DOHH2 (cell line): ENCODE results near the gene PACS2.

Experiments used
- H3F3A ChIP-seq: fragments of 200-600 bp; sonication (generic), shearing (Covaris generic); 2 replicates; pipeline ENCODE4 v1.6.0; 2016; ENCODE audit warnings: antibody characterized with exemption, mild to moderate bottlenecking; ENCODE audit not compliant: control insufficient read depth, insufficient read depth
- H3K27ac ChIP-seq: fragments of 200-600 bp; sonication (generic); 2 replicates; pipeline ENCODE4 v1.5.1; 2014; ENCODE audit warnings: low read depth, mild to moderate bottlenecking, low read length, moderate library complexity
- H3K27me3 ChIP-seq: fragments of 200-600 bp; sonication (generic); 2 replicates; pipeline ENCODE4 v1.6.1; 2014; ENCODE audit warnings: mild to moderate bottlenecking, low read length, mixed read lengths; ENCODE audit not compliant: control insufficient read depth
- H3K36me3 ChIP-seq: fragments of 200-600 bp; sonication (generic); 2 replicates; pipeline ENCODE4 v1.6.1; 2014; ENCODE audit warnings: mild to moderate bottlenecking, low read length, moderate library complexity, mixed read lengths; ENCODE audit not compliant: control insufficient read depth
- H3K4me1 ChIP-seq: fragments of 200-600 bp; sonication (generic); 2 replicates; pipeline ENCODE4 v1.6.1; 2014; ENCODE audit warnings: mild to moderate bottlenecking, low read length, mixed read lengths; ENCODE audit not compliant: control insufficient read depth
- H3K4me2 ChIP-seq: fragments of 200-600 bp; sonication (generic); 2 replicates; pipeline ENCODE4 v1.6.0; 2014; ENCODE audit warnings: mild to moderate bottlenecking, low read length, moderate library complexity
- H3K4me3 ChIP-seq: fragments of 200-600 bp; sonication (generic); 2 replicates; pipeline ENCODE4 v1.5.1; 2014; ENCODE audit warnings: mild to moderate bottlenecking, low read length, mixed read lengths
- H3K79me2 ChIP-seq: fragments of 200-600 bp; sonication (generic); 2 replicates; pipeline ENCODE4 v1.6.1; 2014; ENCODE audit warnings: mild to moderate bottlenecking, low read length, mixed read lengths; ENCODE audit not compliant: control insufficient read depth
- H3K9me2 ChIP-seq: fragments of 200-600 bp; sonication (generic); replicated peaks from 2 replicates; pipeline ENCODE4 v1.6.1; 2014; ENCODE audit warnings: mild to moderate bottlenecking, low read length, mixed read lengths; ENCODE audit not compliant: control insufficient read depth
- H3K9me3 ChIP-seq: fragments of 200-600 bp; sonication (generic); 2 replicates; pipeline ENCODE4 v1.6.1; 2014; ENCODE audit warnings: antibody characterized with exemption, low read length, mixed read lengths; ENCODE audit not compliant: control insufficient read depth, insufficient read depth
- H4K20me1 ChIP-seq: fragments of 200-600 bp; sonication (generic); 2 replicates; pipeline ENCODE4 v1.6.0; 2014; ENCODE audit warnings: low read depth, mild to moderate bottlenecking, antibody characterized with exemption, low read length, moderate library complexity; ENCODE audit not compliant: control insufficient read depth, insufficient read depth
- EZH2phosphoT487 ChIP-seq: fragments of 200-600 bp; sonication (generic); IDR thresholded peaks from 2 replicates; pipeline ENCODE4 v1.6.1; 2017; ENCODE audit warnings: borderline replicate concordance, mild to moderate bottlenecking, antibody characterized with exemption, low read length, moderate library complexity, mixed read lengths
- TF ChIP-seq, protein P1 (sequence below): fragments of 200-600 bp; sonication (generic); IDR thresholded peaks from one replicate; pipeline ENCODE4 v1.5.1; 2014; ENCODE audit warnings: antibody characterized with exemption, mild to moderate bottlenecking, low read depth, low read length; ENCODE audit not compliant: poor library complexity, severe bottlenecking

PACS2 gene

DNA sequence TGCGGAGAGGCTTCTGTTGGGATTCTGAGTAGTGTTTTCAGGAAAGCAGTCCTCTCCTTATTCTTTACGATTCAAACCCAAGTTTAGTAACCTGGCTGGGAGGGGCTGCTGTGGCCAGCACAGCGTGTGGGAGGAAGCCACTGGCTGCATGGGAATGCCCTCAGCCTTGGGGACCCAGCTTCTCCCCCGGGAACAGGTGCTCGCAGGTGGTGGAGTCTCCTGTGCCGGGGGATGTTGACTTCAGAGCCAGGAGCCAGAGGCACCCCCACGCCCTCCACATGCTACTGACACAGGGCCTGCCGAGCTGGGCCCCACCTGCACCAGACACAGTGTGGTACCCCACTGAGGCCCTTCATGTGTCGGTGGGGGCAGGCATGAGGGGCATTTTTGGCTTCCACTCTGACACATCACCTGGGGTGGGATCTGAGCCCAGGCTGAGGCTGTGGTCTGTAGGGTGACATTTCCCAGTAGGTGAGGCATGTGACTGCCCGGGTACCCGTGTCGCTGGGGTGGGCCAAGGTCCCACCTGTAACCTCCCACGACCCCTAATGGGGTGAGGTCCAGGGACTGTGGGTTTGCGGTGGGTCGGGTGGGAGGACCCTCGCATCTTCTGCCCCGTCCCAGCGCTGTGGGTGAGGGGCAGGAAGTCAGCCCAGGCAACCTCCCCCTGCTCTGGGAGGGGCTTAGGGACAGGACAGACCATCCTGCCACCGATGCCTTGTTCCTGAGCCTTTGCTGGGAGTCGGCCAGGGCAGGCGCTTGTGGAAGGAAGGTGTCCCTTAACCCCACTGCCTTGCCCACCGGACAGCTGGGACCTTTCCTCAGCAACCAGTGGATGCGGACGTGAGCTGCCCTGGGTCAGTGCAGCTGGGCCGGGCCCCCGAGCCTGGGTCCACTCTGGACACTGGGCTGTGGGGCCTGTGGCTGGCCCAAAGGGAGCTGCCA lies 131.6 kb downstream of the PACS2 start:
- no peaks in the 10 kb centered on the region for H3K9me2 ChIP-seq
- TF ChIP-seq, protein P1, sequence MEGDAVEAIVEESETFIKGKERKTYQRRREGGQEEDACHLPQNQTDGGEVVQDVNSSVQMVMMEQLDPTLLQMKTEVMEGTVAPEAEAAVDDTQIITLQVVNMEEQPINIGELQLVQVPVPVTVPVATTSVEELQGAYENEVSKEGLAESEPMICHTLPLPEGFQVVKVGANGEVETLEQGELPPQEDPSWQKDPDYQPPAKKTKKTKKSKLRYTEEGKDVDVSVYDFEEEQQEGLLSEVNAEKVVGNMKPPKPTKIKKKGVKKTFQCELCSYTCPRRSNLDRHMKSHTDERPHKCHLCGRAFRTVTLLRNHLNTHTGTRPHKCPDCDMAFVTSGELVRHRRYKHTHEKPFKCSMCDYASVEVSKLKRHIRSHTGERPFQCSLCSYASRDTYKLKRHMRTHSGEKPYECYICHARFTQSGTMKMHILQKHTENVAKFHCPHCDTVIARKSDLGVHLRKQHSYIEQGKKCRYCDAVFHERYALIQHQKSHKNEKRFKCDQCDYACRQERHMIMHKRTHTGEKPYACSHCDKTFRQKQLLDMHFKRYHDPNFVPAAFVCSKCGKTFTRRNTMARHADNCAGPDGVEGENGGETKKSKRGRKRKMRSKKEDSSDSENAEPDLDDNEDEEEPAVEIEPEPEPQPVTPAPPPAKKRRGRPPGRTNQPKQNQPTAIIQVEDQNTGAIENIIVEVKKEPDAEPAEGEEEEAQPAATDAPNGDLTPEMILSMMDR, result no peak
- no peak for TF ChIP-seq EZH2phosphoT487

DNA sequence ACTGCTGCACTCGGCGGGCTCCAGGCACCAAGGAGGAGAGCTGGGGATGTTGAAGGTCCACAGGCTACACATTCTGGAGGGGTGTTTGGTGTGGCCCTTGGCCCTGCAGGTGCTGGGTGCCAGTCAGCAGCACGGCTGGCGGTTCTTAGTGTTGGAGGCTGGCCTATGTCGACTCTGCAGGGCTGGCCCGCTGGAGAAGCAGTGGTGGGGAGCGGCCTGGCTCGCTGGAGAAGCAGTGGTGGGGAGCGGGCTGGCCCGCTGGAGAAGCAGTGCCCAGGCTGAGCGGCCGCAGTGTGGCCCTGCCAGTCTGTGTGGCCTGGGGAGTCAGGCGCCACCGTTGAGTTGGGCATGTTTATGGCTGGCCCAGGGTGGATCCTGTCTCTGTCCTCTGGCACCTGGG lies 132.4 kb downstream of the PACS2 start:
- 0 out of 2 replicates have a peak, but pooled peaks cover 3% of the 10 kb centered on the region for H4K20me1 ChIP-seq
- H3K4me1 ChIP-seq, result no peaks in the 10 kb centered on the region
- peaks cover 16% of the 10 kb centered on the region for H3K79me2 ChIP-seq
- H3K27me3 ChIP-seq, result no peaks in the 10 kb centered on the region
- H3F3A ChIP-seq, result no peaks in the 10 kb centered on the region
- H3K36me3 ChIP-seq, result peaks cover 45% of the 10 kb centered on the region
- TF ChIP-seq, protein P1, result no peak
- no peak for TF ChIP-seq EZH2phosphoT487
- H3K9me2 ChIP-seq, result no peaks in the 10 kb centered on the region
- H3K9me3 ChIP-seq, result no peaks in the 10 kb centered on the region
- H3K4me2 ChIP-seq, result no peak overlapping the region
- H3K27ac ChIP-seq, result no peak overlapping the region
- H3K4me3 ChIP-seq, result no peak overlapping the region

More for the DNA sequence above, 131.6 kb downstream of the PACS2 start:
- H3K27ac ChIP-seq, result no peak overlapping the region
- no peaks in the 10 kb centered on the region for H3K4me1 ChIP-seq
- peaks cover 41% of the 10 kb centered on the region for H3K36me3 ChIP-seq
- H4K20me1 ChIP-seq, result 0 out of 2 replicates have a peak, but pooled peaks cover 3% of the 10 kb centered on the region
- H3K27me3 ChIP-seq, result no peaks in the 10 kb centered on the region
- no peaks in the 10 kb centered on the region for H3F3A ChIP-seq
- no peaks in the 10 kb centered on the region for H3K9me3 ChIP-seq
- no peak overlapping the region for H3K4me3 ChIP-seq
- H3K4me2 ChIP-seq, result no peak overlapping the region
- H3K79me2 ChIP-seq, result peaks cover 16% of the 10 kb centered on the region
